WI38 (cell line): Measurements from ENCODE around the gene CWF19L2.

Experiments used
- H3K4me3 ChIP-seq: 2 replicates; pipeline ENCODE4 v1.5.1; 2011; ENCODE audit warnings: low read depth, mild to moderate bottlenecking, control low read depth, low read length
- TF ChIP-seq, protein P1 (sequence below): IDR thresholded peaks from 2 replicates; pipeline ENCODE4 v1.5.1; 2012; ENCODE audit warnings: low read depth, mild to moderate bottlenecking, control low read depth, low read length

Gene CWF19L2

DNA sequence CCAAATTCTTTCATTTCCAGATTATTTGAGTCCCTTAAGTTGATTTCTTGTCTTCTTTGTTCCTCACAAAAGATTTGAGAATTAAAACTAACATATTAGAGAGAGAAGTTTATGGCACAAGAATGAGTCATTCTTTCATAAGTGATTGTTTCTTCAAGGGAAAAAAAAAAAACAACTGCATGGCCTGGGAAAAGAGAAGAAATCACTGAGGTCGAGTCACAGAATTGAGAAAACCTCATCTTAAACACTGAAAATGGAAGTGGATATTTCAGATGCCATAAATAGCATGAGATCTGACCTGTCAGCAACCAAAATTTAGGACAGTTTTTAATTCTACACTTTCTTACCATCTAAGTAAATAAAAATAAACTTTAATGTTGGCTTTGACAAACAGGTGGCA lies 87.2 kb downstream of the CWF19L2 start:
- no peak overlapping the region for H3K4me3 ChIP-seq
- TF ChIP-seq, protein P1, sequence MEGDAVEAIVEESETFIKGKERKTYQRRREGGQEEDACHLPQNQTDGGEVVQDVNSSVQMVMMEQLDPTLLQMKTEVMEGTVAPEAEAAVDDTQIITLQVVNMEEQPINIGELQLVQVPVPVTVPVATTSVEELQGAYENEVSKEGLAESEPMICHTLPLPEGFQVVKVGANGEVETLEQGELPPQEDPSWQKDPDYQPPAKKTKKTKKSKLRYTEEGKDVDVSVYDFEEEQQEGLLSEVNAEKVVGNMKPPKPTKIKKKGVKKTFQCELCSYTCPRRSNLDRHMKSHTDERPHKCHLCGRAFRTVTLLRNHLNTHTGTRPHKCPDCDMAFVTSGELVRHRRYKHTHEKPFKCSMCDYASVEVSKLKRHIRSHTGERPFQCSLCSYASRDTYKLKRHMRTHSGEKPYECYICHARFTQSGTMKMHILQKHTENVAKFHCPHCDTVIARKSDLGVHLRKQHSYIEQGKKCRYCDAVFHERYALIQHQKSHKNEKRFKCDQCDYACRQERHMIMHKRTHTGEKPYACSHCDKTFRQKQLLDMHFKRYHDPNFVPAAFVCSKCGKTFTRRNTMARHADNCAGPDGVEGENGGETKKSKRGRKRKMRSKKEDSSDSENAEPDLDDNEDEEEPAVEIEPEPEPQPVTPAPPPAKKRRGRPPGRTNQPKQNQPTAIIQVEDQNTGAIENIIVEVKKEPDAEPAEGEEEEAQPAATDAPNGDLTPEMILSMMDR, result no peak

- no peak overlapping the region for H3K4me3 ChIP-seq
- TF ChIP-seq, protein P1, result no peak
Measured at GRCh38 chr11:107359701-107360100, 97.9 kb downstream of the CWF19L2 start.

- no peak overlapping the region for H3K4me3 ChIP-seq
- TF ChIP-seq, protein P1, result no peak
Measured at GRCh38 chr11:107357877-107358276, 99.7 kb downstream of the CWF19L2 start.

- no peak overlapping the region for H3K4me3 ChIP-seq
Measured at GRCh38 chr11:107354780-107355179, 102.8 kb downstream of the CWF19L2 start.

GRCh38 chr11:107337917-107338316 lies 119.7 kb downstream of the CWF19L2 start:
- H3K4me3 ChIP-seq, result no peak overlapping the region
- TF ChIP-seq, protein P1, result no peak

More at GRCh38 chr11:107354780-107355179, 102.8 kb downstream of the CWF19L2 start:
- TF ChIP-seq, protein P1, result no peak

DNA sequence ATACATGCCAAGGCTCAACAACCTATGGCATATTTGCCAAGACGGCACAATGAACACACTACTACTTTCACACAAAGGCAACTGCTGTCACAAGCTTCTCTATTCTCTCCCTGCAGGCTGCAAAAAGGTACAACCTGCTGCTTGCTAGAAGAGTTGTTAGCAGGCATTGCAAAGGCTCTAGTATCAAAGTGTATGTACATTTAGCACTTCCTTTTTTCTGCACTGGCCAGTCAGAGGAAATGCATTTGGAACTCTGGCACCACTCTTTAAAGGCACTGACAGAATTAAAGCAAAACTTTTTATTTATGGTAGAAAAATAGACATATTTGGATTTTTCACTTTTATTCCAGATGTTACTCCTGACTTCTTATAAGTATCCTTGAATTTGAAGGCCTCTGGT lies 125.9 kb downstream of the CWF19L2 start:
- TF ChIP-seq, protein P1, result no peak
- no peak overlapping the region for H3K4me3 ChIP-seq

GRCh38 chr11:107329164-107329563 lies 128.5 kb downstream of the CWF19L2 start:
- H3K4me3 ChIP-seq, result no peak overlapping the region
- TF ChIP-seq, protein P1, result no peak
